ENCODE results near the gene CTSC. TPM values are rescaled to one million over a fixed set of nuclear protein-coding genes. Genes with fewer than 3 reads are reported as not detected.

The CTSC gene
- polyA plus RNA-seq, 3 donors: 150 to 415 (median 284) TPM

DNA sequence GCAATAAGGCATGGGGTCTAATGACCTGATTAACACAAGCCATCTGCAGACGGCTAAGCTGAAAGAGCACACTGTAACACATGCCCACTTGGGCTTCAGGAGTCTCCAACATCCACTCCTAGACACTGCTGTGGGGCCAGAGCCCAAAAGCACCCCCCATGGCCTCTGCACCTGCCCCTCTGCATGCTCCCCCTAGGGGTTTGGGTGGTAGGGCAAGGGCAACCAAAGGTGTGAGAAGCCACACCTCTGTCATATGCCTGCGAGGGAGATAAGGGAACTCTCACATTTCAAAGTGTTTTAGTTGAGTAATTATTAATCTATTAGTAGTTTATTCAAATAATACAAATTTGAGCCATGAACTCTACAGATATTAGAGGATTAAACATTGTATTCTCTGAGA, 30.8 kb downstream of the CTSC start:
- H3K27me3 Mint-ChIP-seq (ENCODE audit: low read depth in 3 of 3): no peaks in the 10 kb centered on the region
- Histone ChIP-seq H3K9me3 (replicated peaks in 1 of 2; ENCODE audit: control insufficient read depth in 1 of 2, insufficient read depth in 1 of 2, low read length in 2 of 2) (no peaks in the 10 kb centered on the region), H4K20me1 (ENCODE audit: insufficient read depth, low read length) (peaks cover 51% of the 10 kb centered on the region), H3K4me3 (replicated peaks in 1 of 3; ENCODE audit: low read depth in 2 of 3, low read length in 3 of 3) (no peak overlapping the region), H3K4me2 (replicated peaks; ENCODE audit: extremely low read depth, low read length, poor library complexity, severe bottlenecking) (no peak overlapping the region), H2AFZ (ENCODE audit: insufficient read depth, low read depth, low read length, poor library complexity, severe bottlenecking) (no peak overlapping the region), H3K27ac (ENCODE audit: low read depth in 1 of 2, low read length in 2 of 2) (no peak overlapping the region), H3K79me2 (ENCODE audit: insufficient read depth, low read length) (peaks cover 20% of the 10 kb centered on the region), H3K4me1 (ENCODE audit: control insufficient read depth in 1 of 2, insufficient read depth in 2 of 2, low read length in 2 of 2) (no peaks in the 10 kb centered on the region), H3K36me3 (replicated peaks in 1 of 2; ENCODE audit: control insufficient read depth in 1 of 2, insufficient read depth in 2 of 2, low read length in 2 of 2) (peaks cover 67 to 98% of the 10 kb centered on the region in 2 donors), H3K9ac (ENCODE audit: insufficient read depth, low read length, poor library complexity, severe bottlenecking) (no peak overlapping the region), H3K27me3 (ENCODE audit: control insufficient read depth in 2 of 2, insufficient read depth in 2 of 2, low read length in 2 of 2) (no peaks in the 10 kb centered on the region)
- H3K4me1 Mint-ChIP-seq: peaks cover 4% of the 10 kb centered on the region
- H3K36me3 Mint-ChIP-seq: peaks cover 63 to 87% of the 10 kb centered on the region in 2 donors
- 100% methylated on average over 1 of the region's 2 CpGs for WGBS (ENCODE audit: insufficient coverage)
- DNase-seq: no peak
- H3K4me3 Mint-ChIP-seq: no peak overlapping the region
- intact Hi-C loops (cut with micrococcal nuclease): no loop called here
- H3K9me3 Mint-ChIP-seq: peaks cover 0 to 2% (median 0%) of the 10 kb centered on the region in 7 donors
- no peak overlapping the region for H3K27ac Mint-ChIP-seq
- TF ChIP-seq, protein P1, sequence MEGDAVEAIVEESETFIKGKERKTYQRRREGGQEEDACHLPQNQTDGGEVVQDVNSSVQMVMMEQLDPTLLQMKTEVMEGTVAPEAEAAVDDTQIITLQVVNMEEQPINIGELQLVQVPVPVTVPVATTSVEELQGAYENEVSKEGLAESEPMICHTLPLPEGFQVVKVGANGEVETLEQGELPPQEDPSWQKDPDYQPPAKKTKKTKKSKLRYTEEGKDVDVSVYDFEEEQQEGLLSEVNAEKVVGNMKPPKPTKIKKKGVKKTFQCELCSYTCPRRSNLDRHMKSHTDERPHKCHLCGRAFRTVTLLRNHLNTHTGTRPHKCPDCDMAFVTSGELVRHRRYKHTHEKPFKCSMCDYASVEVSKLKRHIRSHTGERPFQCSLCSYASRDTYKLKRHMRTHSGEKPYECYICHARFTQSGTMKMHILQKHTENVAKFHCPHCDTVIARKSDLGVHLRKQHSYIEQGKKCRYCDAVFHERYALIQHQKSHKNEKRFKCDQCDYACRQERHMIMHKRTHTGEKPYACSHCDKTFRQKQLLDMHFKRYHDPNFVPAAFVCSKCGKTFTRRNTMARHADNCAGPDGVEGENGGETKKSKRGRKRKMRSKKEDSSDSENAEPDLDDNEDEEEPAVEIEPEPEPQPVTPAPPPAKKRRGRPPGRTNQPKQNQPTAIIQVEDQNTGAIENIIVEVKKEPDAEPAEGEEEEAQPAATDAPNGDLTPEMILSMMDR (IDR thresholded peaks at IDR 0.05): no peak

DNA sequence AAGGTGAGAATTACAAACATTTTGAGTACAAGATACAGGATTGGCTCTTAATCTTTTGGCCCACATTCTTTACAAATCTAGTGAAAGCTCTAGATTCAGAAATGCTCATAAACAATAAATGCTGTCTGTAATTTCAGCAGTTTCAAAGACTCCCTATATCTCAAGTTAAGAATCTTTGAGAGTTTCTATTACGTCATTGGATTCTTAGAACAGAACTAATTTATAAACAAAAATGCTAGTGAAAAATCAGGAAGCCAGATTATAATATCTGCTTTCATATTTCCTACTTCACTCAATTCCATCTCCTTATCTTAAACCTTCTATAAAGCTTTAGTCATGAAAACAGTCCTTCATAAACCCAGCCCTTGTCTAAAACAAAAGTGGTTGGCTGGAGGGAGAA, 32.1 kb downstream of the CTSC start:
- WGBS (ENCODE audit: insufficient coverage): no CpG with 5 or more reads among the region's 1 CpG
- Histone ChIP-seq H3K27me3 (ENCODE audit: control insufficient read depth in 2 of 2, insufficient read depth in 2 of 2, low read length in 2 of 2) (no peaks in the 10 kb centered on the region), H3K4me1 (ENCODE audit: control insufficient read depth in 1 of 2, insufficient read depth in 2 of 2, low read length in 2 of 2) (no peaks in the 10 kb centered on the region), H2AFZ (ENCODE audit: insufficient read depth, low read depth, low read length, poor library complexity, severe bottlenecking) (no peak overlapping the region), H3K4me3 (replicated peaks in 1 of 3; ENCODE audit: low read depth in 2 of 3, low read length in 3 of 3) (no peak overlapping the region), H3K4me2 (replicated peaks; ENCODE audit: extremely low read depth, low read length, poor library complexity, severe bottlenecking) (no peak overlapping the region), H4K20me1 (ENCODE audit: insufficient read depth, low read length) (peaks cover 48% of the 10 kb centered on the region), H3K9ac (ENCODE audit: insufficient read depth, low read length, poor library complexity, severe bottlenecking) (no peak overlapping the region), H3K36me3 (replicated peaks in 1 of 2; ENCODE audit: control insufficient read depth in 1 of 2, insufficient read depth in 2 of 2, low read length in 2 of 2) (peaks cover 65 to 98% of the 10 kb centered on the region in 2 donors), H3K79me2 (ENCODE audit: insufficient read depth, low read length) (peaks cover 17% of the 10 kb centered on the region), H3K27ac (ENCODE audit: low read depth in 1 of 2, low read length in 2 of 2) (peak overlapping the region in 1 of 2 donors; percentile 36), H3K9me3 (replicated peaks in 1 of 2; ENCODE audit: control insufficient read depth in 1 of 2, insufficient read depth in 1 of 2, low read length in 2 of 2) (no peaks in the 10 kb centered on the region)
- TF ChIP-seq, protein P1 (IDR thresholded peaks at IDR 0.05): no peak
- Mint-ChIP-seq H3K4me1 (peaks cover 12% of the 10 kb centered on the region), H3K9me3 (peaks cover 0 to 2% (median 0%) of the 10 kb centered on the region in 7 donors), H3K27me3 (ENCODE audit: low read depth in 3 of 3) (no peaks in the 10 kb centered on the region), H3K27ac (peak overlapping the region in 3 of 7 donors; percentile 50 to 56 (median 55)), H3K4me3 (no peak overlapping the region), H3K36me3 (peaks cover 66 to 88% of the 10 kb centered on the region in 2 donors)
- intact Hi-C loops (cut with micrococcal nuclease): no loop called here
- DNase-seq: no peak

Measured in CD14-positive monocyte (primary cell).